ENCODE measurements around the gene ZNF638.

ZNF638 gene

GRCh38 chr2:71478806-71479205 lies 147.2 kb downstream of the ZNF638 start:
- Mint-ChIP-seq H3K27ac (no peak overlapping the region), H3K9me3 (no peaks in the 10 kb centered on the region), H3K4me1 (no peaks in the 10 kb centered on the region), H3K4me3 (no peak overlapping the region), H3K36me3 (no peaks in the 10 kb centered on the region), H3K27me3 (peaks cover 2% of the 10 kb centered on the region)

DNA sequence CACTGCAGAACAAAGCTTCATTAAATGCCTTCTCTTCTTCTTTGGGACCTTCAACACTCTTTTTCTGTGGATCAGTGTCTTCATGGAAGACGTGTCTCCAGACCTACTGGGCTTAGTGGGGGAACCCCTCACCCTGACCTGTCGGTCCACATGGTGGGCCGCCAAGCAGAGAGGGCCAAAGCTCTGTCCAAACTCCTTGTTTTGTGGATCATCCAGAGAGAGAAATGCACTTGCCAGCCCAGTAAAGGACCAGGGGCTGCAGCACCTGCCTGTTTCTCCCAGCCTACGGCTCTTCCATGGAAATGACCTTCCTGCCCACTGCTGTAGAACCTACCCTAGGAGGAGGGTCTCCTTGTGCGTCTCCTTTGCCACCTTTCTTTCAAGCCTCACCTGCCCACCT lies 147.7 kb downstream of the ZNF638 start:
- H3K4me3 Mint-ChIP-seq, result no peak overlapping the region
- H3K36me3 Mint-ChIP-seq, result no peaks in the 10 kb centered on the region
- H3K9me3 Mint-ChIP-seq, result no peaks in the 10 kb centered on the region
- H3K4me1 Mint-ChIP-seq, result no peaks in the 10 kb centered on the region
- no peak overlapping the region for H3K27ac Mint-ChIP-seq
- peaks cover 2% of the 10 kb centered on the region for H3K27me3 Mint-ChIP-seq

- Mint-ChIP-seq H3K27ac (no peak overlapping the region), H3K9me3 (no peaks in the 10 kb centered on the region), H3K4me3 (no peak overlapping the region), H3K27me3 (peaks cover 2% of the 10 kb centered on the region), H3K4me1 (no peaks in the 10 kb centered on the region), H3K36me3 (no peaks in the 10 kb centered on the region)
These were observed 149.5 kb downstream of the ZNF638 start for GRCh38 chr2:71481111-71481510.

DNA sequence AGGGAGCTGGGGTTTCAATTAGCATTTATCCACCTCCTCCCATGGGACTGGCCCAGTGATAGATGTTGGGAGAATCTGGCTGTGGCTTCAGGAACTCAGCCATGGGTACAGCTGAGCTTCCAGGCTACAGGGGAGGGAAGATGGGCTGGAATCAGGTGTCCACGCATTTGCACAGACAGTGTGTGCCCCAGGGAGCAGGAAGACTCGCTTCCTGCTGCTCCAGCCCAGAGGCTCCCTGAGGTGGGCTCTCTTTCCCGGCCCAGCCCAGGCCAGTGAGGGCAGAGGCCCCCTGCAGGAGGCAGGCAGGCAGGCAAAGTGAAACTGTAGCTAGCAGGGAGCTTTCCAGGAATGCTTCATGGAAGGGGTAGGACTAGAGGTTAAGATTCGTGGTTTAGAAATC lies 150.5 kb downstream of the ZNF638 start:
- Mint-ChIP-seq H3K9me3 (no peaks in the 10 kb centered on the region), H3K4me3 (no peak overlapping the region), H3K36me3 (no peaks in the 10 kb centered on the region), H3K27ac (no peak overlapping the region), H3K27me3 (peaks cover 2% of the 10 kb centered on the region), H3K4me1 (no peaks in the 10 kb centered on the region)

DNA sequence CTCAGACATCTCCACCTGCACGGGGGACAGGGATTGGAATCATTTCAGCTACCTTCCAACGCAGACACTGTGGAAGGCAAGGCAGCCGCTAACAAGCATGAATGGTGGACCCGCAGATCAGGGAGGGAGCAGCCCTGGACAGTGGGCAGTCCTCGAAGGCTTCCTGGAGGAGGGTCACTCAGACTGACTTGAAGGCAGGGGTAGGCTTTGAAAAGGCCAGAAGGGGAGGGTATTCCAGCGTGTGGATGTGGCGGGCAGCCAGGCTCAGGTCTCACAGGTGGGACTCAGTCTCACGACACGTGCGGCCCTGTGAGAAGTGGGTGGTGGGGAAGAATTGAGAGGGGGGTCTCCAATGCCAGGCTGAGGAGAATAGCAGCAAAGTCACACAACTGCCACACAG lies 151.7 kb downstream of the ZNF638 start:
- Mint-ChIP-seq H3K27me3 (peaks cover 2% of the 10 kb centered on the region), H3K9me3 (no peaks in the 10 kb centered on the region), H3K27ac (no peak overlapping the region), H3K4me3 (no peak overlapping the region), H3K4me1 (no peaks in the 10 kb centered on the region), H3K36me3 (no peaks in the 10 kb centered on the region)

GRCh38 chr2:71484354-71484753 lies 152.8 kb downstream of the ZNF638 start:
- Mint-ChIP-seq H3K36me3 (no peaks in the 10 kb centered on the region), H3K27me3 (peaks cover 2% of the 10 kb centered on the region), H3K4me3 (no peak overlapping the region), H3K27ac (no peak overlapping the region), H3K9me3 (no peaks in the 10 kb centered on the region), H3K4me1 (no peaks in the 10 kb centered on the region)

All from activated naive CD4-positive, alpha-beta T cell treated with anti-CD3 and anti-CD28 coated beads, Interleukin-2, amount 50 U/mL, for 24 hours (primary cell).